K562 (cell line): ENCODE data around the gene ARMH3. TPM values are rescaled to one million over a fixed set of nuclear protein-coding genes. Genes with fewer than 3 reads are reported as not detected.
A peak's percentile ranks its signal among the peaks of the same experiment; 100 is the strongest.

Experiments used
- ATAC-seq: fragments of 200-7000 bp; cut with Tn5 transposase; 3 replicates; pipeline ENCODE4 v1.9.1; 2020; ENCODE audit warnings: moderate library complexity
- BruUV-seq: library from RNA; stranded (reverse); fragments of 400-500 nt; replicated peaks from 2 replicates; lab custom pipeline; 2021; lab: Mats Ljungman, UMichigan
- CTCF ChIA-PET: fragments of 300-600 bp; formaldehyde crosslinking; extraction: SDS; loops from one replicate; lab custom pipeline; 2021; ENCODE audit warnings: low intra/inter-chr PET ratio; lab: Yijun Ruan, JAX
- POLR2A ChIA-PET: fragments of 300-600, 350-650 bp; sonication (Branson Sonifier 250); formaldehyde crosslinking; extraction: SDS; loops from one replicate; lab custom pipeline; 2021; ENCODE audit warnings: antibody characterized with exemption, inconsistent platforms; lab: Yijun Ruan, JAX
- DNase-seq, 4 experiments: peaks; one replicate each; pipeline versions ENCODE4 v3.0.0 to v3.0.0-alpha.2; 2011 to 2018; ENCODE audit warnings: low spot score in 3 of 4, mixed read lengths in 3 of 4; ENCODE audit errors: extremely low read depth in 1 of 4
- FAIRE-seq: peaks from 2 replicates; lab custom pipeline; 2011; peaks lifted over from hg19 to GRCh38; lab: Jason Lieb, UNC
- H2AFZ ChIP-seq: 2 replicates; pipeline ENCODE4 v1.6.0; 2011; ENCODE audit warnings: low read depth, low read length, control low read depth, inconsistent platforms
- H3K27ac ChIP-seq: fragments of 200-600 bp; 3 replicates; pipeline ENCODE4 v1.8.0; 2011; ENCODE audit warnings: low read depth, mild to moderate bottlenecking, control low read depth, inconsistent platforms, low read length, moderate library complexity, mixed read lengths; ENCODE audit errors: extremely low read depth
- H3K27me3 ChIP-seq, 2 experiments: fragments of 300-600 bp in 1 of 2; 2 replicates in 1 of 2; 3 replicates in 1 of 2; pipeline versions ENCODE4 v1.6.0 to v1.8.0; 2011; ENCODE audit warnings: inconsistent platforms in 2 of 2, low read length in 2 of 2, mild to moderate bottlenecking in 1 of 2, mixed read lengths in 1 of 2, moderate library complexity in 1 of 2; ENCODE audit not compliant: control insufficient read depth in 2 of 2, insufficient read depth in 2 of 2
- H3K36me3 ChIP-seq: fragments of 300-600 bp; 3 replicates; pipeline ENCODE4 v1.8.0; 2011; ENCODE audit warnings: mild to moderate bottlenecking, low read length, inconsistent platforms; ENCODE audit not compliant: control insufficient read depth, insufficient read depth
- H3K4me1 ChIP-seq, 2 experiments: fragments of 200-600 bp in 1 of 2; replicated peaks in 1 of 2; 2 replicates in 1 of 2; 3 replicates in 1 of 2; pipeline versions ENCODE4 v1.5.1 to v1.8.0; 2011; ENCODE audit warnings: inconsistent platforms in 2 of 2, low read length in 2 of 2, mild to moderate bottlenecking in 1 of 2, mixed read lengths in 1 of 2, moderate library complexity in 1 of 2; ENCODE audit not compliant: control insufficient read depth in 2 of 2, insufficient read depth in 2 of 2
- H3K4me2 ChIP-seq: 2 replicates; pipeline ENCODE4 v1.6.1; 2011; ENCODE audit warnings: low read length, control low read depth, inconsistent platforms, mixed read lengths; ENCODE audit not compliant: insufficient read depth
- H3K4me3 ChIP-seq: fragments of 200-600 bp; sonication (generic), shearing (Covaris generic); 2 replicates; pipeline ENCODE4 v1.5.1; 2016; ENCODE audit warnings: control low read depth, inconsistent platforms
- H3K79me2 ChIP-seq: fragments of 200-600 bp; 3 replicates; pipeline ENCODE4 v1.8.0; 2011; ENCODE audit warnings: low read length, inconsistent platforms; ENCODE audit not compliant: control insufficient read depth, insufficient read depth
- H3K9ac ChIP-seq, 2 experiments: 2 replicates each; pipeline versions ENCODE4 v1.6.0 to v1.6.1; 2011; ENCODE audit warnings: low read depth in 2 of 2, low read length in 2 of 2, control low read depth in 1 of 2, inconsistent platforms in 1 of 2, mild to moderate bottlenecking in 1 of 2, mixed read lengths in 1 of 2; ENCODE audit not compliant: insufficient read depth in 1 of 2
- H3K9me1 ChIP-seq: one replicate; pipeline ENCODE4 v1.6.0; 2011; ENCODE audit warnings: inconsistent platforms, mild to moderate bottlenecking, low read length, moderate library complexity; ENCODE audit not compliant: control insufficient read depth, insufficient read depth
- H3K9me3 ChIP-seq: replicated peaks from 2 replicates; pipeline ENCODE4 v1.5.1; 2011; ENCODE audit warnings: low read depth, low read length, inconsistent platforms; ENCODE audit not compliant: control insufficient read depth, insufficient read depth
- H4K20me1 ChIP-seq: replicated peaks from 2 replicates; pipeline ENCODE4 v1.6.1; 2011; ENCODE audit warnings: low read length, inconsistent platforms, mixed read lengths; ENCODE audit not compliant: control insufficient read depth, insufficient read depth
- ARNT ChIP-seq, 2 experiments: fragments of 450-650 bp; IDR thresholded peaks; 2 replicates each; pipeline ENCODE4 v1.6.1; 2016; ENCODE audit warnings: mild to moderate bottlenecking in 1 of 2
- BMI1 ChIP-seq: fragments of 150-350 bp; IDR thresholded peaks from 2 replicates; pipeline ENCODE4 v1.6.1; 2014; ENCODE audit warnings: low read length
- EHMT2 ChIP-seq: fragments of 450-650 bp; IDR thresholded peaks from 2 replicates; pipeline ENCODE4 v1.6.1; 2018; ENCODE audit warnings: antibody characterized with exemption
- GABPB2 ChIP-seq: fragments of 250-450 bp; sonication (Bioruptor Pico); conservative IDR thresholded peaks from 2 replicates; pipeline ENCODE4 v1.5.1; 2021; ENCODE audit warnings: mild to moderate bottlenecking
- GTF2F1 ChIP-seq: IDR thresholded peaks from 2 replicates; pipeline ENCODE4 v1.6.1; 2011; ENCODE audit warnings: low read depth, low read length, improper control_type of control experiment
- MIER1 ChIP-seq: fragments of 450-650 bp; IDR thresholded peaks from 2 replicates; pipeline ENCODE4 v1.6.1; 2016; ENCODE audit warnings: antibody characterized with exemption, mild to moderate bottlenecking, low read depth
- MTA2 ChIP-seq: fragments of 450-650 bp; IDR thresholded peaks from 2 replicates; pipeline ENCODE4 v1.6.1; 2016; ENCODE audit warnings: low read depth
- ZNF253 ChIP-seq: fragments of 250-450 bp; sonication (Bioruptor Pico); conservative IDR thresholded peaks from 2 replicates; pipeline ENCODE4 v1.6.1; 2021; ENCODE audit warnings: mild to moderate bottlenecking
- ZNF311 ChIP-seq: fragments of 250-450 bp; sonication (Bioruptor Pico); IDR thresholded peaks from 2 replicates; pipeline ENCODE4 v1.4.0; 2020; ENCODE audit warnings: mild to moderate bottlenecking, moderate library complexity
- WGBS: fragments of 100-300 bp; shearing (Covaris generic); methylation state at CpG from one replicate; pipeline ENCODE4 v1.1.6; 2016; ENCODE audit warnings: low coverage, mixed read lengths; ENCODE audit not compliant: insufficient coverage; ENCODE audit errors: missing lambda C conversion rate; 5-methylcytosine and 5-hydroxymethylcytosine counted together
- in situ Hi-C: fragments of 300-500 bp; cut with MboI; formaldehyde crosslinking; loops from 4 replicates; pipeline ENCODE4 v1.15.0; 2018; ENCODE audit warnings: inconsistent platforms, mixed read lengths
- intact Hi-C: fragments of 100-400 bp; cut with micrococcal nuclease; formaldehyde crosslinking; loops from 2 replicates; pipeline ENCODE4 v1.14.2; 2022
- polyA plus RNA-seq, 8 experiments: library from polyadenylated mRNA; depleted of rRNA in 4 of 8; stranded (reverse) in 5 of 8; unstranded in 3 of 8; fragments of >200 nt; fragmentation: Nextera tagmentation in 2 of 8; fragmentation: Illumina TruSeq in 1 of 8; extraction: Ambion mirVana in 2 of 8; extraction: Trizol in 1 of 8; gene quantifications; 2 replicates each; pipeline versions ENCODE4 v1.2.1 to v1.2.3, GENCODE V29; 2011 to 2014; ENCODE audit warnings: inconsistent platforms in 1 of 8, missing spikeins in 1 of 8
- total RNA-seq, 7 experiments: library from RNA; depleted of rRNA in 6 of 7; stranded (reverse); fragments of >200 nt in 6 of 7; fragmentation: Illumina TruSeq in 2 of 7; extraction: Trizol in 2 of 7; gene quantifications; 2 replicates each; pipeline versions ENCODE4 v1.2.1 to v1.2.3, GENCODE V29; 2011 to 2021; ENCODE audit warnings: low replicate concordance in 1 of 7
- TF ChIP-seq, protein P1 (sequence below): fragments of 450-650 bp; IDR thresholded peaks from 2 replicates; pipeline ENCODE4 v1.6.1; 2016; ENCODE audit warnings: antibody characterized with exemption
- TF ChIP-seq, protein P2 (sequence below), 2 experiments: fragments of 450-650 bp; formaldehyde crosslinking in 1 of 2; IDR thresholded peaks; 2 replicates each; pipeline versions ENCODE4 v1.4.0 to v1.6.1; 2014 to 2020; ENCODE audit warnings: mild to moderate bottlenecking in 2 of 2, borderline replicate concordance in 1 of 2, low read depth in 1 of 2

Gene ARMH3
- total and polyA plus RNA-seq, 9 of the 15 experiments (the other 6 are each of a cell fraction or from before 2014, with no cell fraction given), result 0.29 to 0.73 TPM; not detected in 7

- H3K4me2 ChIP-seq, result no peak overlapping the region
- H2AFZ ChIP-seq, result no peak overlapping the region
- H4K20me1 ChIP-seq, result peaks cover 5% of the 10 kb centered on the region; the same call in 1 of the 2 replicates
- H3K79me2 ChIP-seq, result peaks cover 19% of the 10 kb centered on the region
- no peaks in the 10 kb centered on the region; a peak in 3 of 5 replicates for H3K4me1 ChIP-seq
- in situ Hi-C loops, result loop anchor here (5.0 to 25.0 kb wide), 2 partner anchors 203 to 1053 kb away; partner anchors contain the start of genes LZTS2, MRPL43 and TWNK
- POLR2A ChIA-PET, result interaction anchor here (0.7 to 4.6 kb wide), 3 partner anchors 12 to 211 kb away, joined by 3 to 35 read pairs (median 7); no protein-coding TSS in a partner anchor
- intact Hi-C loops, result no loop called here
- no peak overlapping the region for H3K9ac ChIP-seq
- H3K27me3 ChIP-seq, result no peaks in the 10 kb centered on the region
- 33% methylated on average over 7 of the region's 7 CpGs for WGBS
- ATAC-seq (no peak), DNase-seq (peak in 3 of 4 experiments; percentile 2 to 4 (median 3)), FAIRE-seq (no peak)
- H3K9me3 ChIP-seq, result no peaks in the 10 kb centered on the region
- H3K27ac ChIP-seq, result no peak overlapping the region
- no peak overlapping the region for H3K4me3 ChIP-seq
- peaks cover 2% of the 10 kb centered on the region for H3K9me1 ChIP-seq
- peaks cover 8% of the 10 kb centered on the region; the same call in 1 of the 3 replicates for H3K36me3 ChIP-seq
- peak; percentile 90 for TF ChIP-seq EHMT2
- TF ChIP-seq, protein P1, sequence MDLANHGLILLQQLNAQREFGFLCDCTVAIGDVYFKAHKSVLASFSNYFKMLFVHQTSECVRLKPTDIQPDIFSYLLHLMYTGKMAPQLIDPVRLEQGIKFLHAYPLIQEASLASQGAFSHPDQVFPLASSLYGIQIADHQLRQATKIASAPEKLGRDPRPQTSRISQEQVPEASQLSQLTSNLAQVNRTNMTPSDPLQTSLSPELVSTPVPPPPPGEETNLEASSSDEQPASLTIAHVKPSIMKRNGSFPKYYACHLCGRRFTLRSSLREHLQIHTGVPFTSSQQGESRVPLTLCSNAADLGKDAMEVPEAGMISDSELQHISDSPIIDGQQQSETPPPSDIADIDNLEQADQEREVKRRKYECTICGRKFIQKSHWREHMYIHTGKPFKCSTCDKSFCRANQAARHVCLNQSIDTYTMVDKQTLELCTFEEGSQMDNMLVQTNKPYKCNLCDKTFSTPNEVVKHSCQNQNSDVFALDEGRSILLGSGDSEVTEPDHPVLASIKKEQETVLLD, result no peak
- TF ChIP-seq MIER1, result peak; percentile 73; the same call in 1 of the 2 replicates
- TF ChIP-seq BMI1, result no peak
- TF ChIP-seq ARNT (IDR thresholded peaks at IDR 0.05), result no peak
- TF ChIP-seq ZNF253 (CRISPR knock-in tag), result no peak
- TF ChIP-seq, protein P2, sequence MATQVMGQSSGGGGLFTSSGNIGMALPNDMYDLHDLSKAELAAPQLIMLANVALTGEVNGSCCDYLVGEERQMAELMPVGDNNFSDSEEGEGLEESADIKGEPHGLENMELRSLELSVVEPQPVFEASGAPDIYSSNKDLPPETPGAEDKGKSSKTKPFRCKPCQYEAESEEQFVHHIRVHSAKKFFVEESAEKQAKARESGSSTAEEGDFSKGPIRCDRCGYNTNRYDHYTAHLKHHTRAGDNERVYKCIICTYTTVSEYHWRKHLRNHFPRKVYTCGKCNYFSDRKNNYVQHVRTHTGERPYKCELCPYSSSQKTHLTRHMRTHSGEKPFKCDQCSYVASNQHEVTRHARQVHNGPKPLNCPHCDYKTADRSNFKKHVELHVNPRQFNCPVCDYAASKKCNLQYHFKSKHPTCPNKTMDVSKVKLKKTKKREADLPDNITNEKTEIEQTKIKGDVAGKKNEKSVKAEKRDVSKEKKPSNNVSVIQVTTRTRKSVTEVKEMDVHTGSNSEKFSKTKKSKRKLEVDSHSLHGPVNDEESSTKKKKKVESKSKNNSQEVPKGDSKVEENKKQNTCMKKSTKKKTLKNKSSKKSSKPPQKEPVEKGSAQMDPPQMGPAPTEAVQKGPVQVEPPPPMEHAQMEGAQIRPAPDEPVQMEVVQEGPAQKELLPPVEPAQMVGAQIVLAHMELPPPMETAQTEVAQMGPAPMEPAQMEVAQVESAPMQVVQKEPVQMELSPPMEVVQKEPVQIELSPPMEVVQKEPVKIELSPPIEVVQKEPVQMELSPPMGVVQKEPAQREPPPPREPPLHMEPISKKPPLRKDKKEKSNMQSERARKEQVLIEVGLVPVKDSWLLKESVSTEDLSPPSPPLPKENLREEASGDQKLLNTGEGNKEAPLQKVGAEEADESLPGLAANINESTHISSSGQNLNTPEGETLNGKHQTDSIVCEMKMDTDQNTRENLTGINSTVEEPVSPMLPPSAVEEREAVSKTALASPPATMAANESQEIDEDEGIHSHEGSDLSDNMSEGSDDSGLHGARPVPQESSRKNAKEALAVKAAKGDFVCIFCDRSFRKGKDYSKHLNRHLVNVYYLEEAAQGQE (IDR thresholded peaks at IDR 0.05; ENCODE audit: borderline replicate concordance), result peak; percentile 96
- TF ChIP-seq, protein P2 (CRISPR knock-in tag; IDR thresholded peaks at IDR 0.05; ENCODE audit: low read depth), result 0 out of 2 replicates have a peak, but pooled peaks have one; percentile 45
- TF ChIP-seq GTF2F1, result no peak
- no peak for TF ChIP-seq GABPB2 (CRISPR knock-in tag)
- no peak for TF ChIP-seq ZNF311 (CRISPR knock-in tag)
- TF ChIP-seq MTA2, result no peak
- BruUV-seq, result no TSS peak
- CTCF ChIA-PET, result no interaction called here
These were observed 15.5 kb downstream of the ARMH3 start for GRCh38 chr10:102040305-102041050.
